ENCODE measurements around the gene SPPL3.

Gene SPPL3

GRCh38 chr12:120874547-120875245 is 29.5 kb downstream of the SPPL3 start:
- TF ChIP-seq TCF4 (CRISPR knock-in tag; IDR thresholded peaks at IDR 0.05; ENCODE audit: borderline replicate concordance): no peak
- TF ChIP-seq, protein P1, sequence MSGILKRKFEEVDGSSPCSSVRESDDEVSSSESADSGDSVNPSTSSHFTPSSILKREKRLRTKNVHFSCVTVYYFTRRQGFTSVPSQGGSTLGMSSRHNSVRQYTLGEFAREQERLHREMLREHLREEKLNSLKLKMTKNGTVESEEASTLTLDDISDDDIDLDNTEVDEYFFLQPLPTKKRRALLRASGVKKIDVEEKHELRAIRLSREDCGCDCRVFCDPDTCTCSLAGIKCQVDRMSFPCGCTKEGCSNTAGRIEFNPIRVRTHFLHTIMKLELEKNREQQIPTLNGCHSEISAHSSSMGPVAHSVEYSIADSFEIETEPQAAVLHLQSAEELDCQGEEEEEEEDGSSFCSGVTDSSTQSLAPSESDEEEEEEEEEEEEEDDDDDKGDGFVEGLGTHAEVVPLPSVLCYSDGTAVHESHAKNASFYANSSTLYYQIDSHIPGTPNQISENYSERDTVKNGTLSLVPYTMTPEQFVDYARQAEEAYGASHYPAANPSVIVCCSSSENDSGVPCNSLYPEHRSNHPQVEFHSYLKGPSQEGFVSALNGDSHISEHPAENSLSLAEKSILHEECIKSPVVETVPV (CRISPR knock-in tag; IDR thresholded peaks at IDR 0.05): no peak
- no peak for TF ChIP-seq RARB (CRISPR knock-in tag; IDR thresholded peaks at IDR 0.05)
- no peak for ATAC-seq

GRCh38 chr12:120873226-120873625 is 30.9 kb downstream of the SPPL3 start:
- no peak for ATAC-seq
- TF ChIP-seq ZC3H10 (CRISPR knock-in tag; IDR thresholded peaks at IDR 0.05): no peak
- no peak for TF ChIP-seq CSDC2 (CRISPR knock-in tag; IDR thresholded peaks at IDR 0.05)
- no peak for TF ChIP-seq OSR1 (CRISPR knock-in tag; IDR thresholded peaks at IDR 0.05)
- TF ChIP-seq ESRRG (CRISPR knock-in tag; IDR thresholded peaks at IDR 0.05): no peak
- no peak for TF ChIP-seq ZNF8 (CRISPR knock-in tag; IDR thresholded peaks at IDR 0.05)
- TF ChIP-seq ARNTL (CRISPR knock-in tag; IDR thresholded peaks at IDR 0.05; ENCODE audit: borderline replicate concordance, low read depth): no peak
- TF ChIP-seq ZFP30 (CRISPR knock-in tag; IDR thresholded peaks at IDR 0.05): no peak
- TF ChIP-seq, protein P2, sequence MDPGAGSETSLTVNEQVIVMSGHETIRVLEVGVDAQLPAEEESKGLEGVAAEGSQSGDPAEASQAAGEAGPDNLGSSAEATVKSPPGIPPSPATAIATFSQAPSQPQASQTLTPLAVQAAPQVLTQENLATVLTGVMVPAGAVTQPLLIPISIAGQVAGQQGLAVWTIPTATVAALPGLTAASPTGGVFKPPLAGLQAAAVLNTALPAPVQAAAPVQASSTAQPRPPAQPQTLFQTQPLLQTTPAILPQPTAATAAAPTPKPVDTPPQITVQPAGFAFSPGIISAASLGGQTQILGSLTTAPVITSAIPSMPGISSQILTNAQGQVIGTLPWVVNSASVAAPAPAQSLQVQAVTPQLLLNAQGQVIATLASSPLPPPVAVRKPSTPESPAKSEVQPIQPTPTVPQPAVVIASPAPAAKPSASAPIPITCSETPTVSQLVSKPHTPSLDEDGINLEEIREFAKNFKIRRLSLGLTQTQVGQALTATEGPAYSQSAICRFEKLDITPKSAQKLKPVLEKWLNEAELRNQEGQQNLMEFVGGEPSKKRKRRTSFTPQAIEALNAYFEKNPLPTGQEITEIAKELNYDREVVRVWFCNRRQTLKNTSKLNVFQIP (CRISPR knock-in tag; IDR thresholded peaks at IDR 0.05; ENCODE audit: borderline replicate concordance, low read depth): no peak
- TF ChIP-seq PPARA (CRISPR knock-in tag; IDR thresholded peaks at IDR 0.05; ENCODE audit: borderline replicate concordance): no peak
- TF ChIP-seq RARB (CRISPR knock-in tag; IDR thresholded peaks at IDR 0.05): no peak
- TF ChIP-seq TCF4 (CRISPR knock-in tag; IDR thresholded peaks at IDR 0.05; ENCODE audit: borderline replicate concordance): no peak
- TF ChIP-seq SNAI2 (CRISPR knock-in tag; IDR thresholded peaks at IDR 0.05): no peak
- TF ChIP-seq ZFP3 (CRISPR knock-in tag; IDR thresholded peaks at IDR 0.05): no peak

GRCh38 chr12:120872487-120872886 is 31.7 kb downstream of the SPPL3 start:
- no peak for ATAC-seq
- TF ChIP-seq, protein P3, sequence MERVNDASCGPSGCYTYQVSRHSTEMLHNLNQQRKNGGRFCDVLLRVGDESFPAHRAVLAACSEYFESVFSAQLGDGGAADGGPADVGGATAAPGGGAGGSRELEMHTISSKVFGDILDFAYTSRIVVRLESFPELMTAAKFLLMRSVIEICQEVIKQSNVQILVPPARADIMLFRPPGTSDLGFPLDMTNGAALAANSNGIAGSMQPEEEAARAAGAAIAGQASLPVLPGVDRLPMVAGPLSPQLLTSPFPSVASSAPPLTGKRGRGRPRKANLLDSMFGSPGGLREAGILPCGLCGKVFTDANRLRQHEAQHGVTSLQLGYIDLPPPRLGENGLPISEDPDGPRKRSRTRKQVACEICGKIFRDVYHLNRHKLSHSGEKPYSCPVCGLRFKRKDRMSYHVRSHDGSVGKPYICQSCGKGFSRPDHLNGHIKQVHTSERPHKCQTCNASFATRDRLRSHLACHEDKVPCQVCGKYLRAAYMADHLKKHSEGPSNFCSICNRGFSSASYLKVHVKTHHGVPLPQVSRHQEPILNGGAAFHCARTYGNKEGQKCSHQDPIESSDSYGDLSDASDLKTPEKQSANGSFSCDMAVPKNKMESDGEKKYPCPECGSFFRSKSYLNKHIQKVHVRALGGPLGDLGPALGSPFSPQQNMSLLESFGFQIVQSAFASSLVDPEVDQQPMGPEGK (CRISPR knock-in tag; IDR thresholded peaks at IDR 0.05; ENCODE audit: borderline replicate concordance): no peak
- TF ChIP-seq OSR1 (CRISPR knock-in tag; IDR thresholded peaks at IDR 0.05) (no peak), TOX (CRISPR knock-in tag; IDR thresholded peaks at IDR 0.05; ENCODE audit: borderline replicate concordance) (no peak), RARB (CRISPR knock-in tag; IDR thresholded peaks at IDR 0.05) (no peak)
- TF ChIP-seq, protein P1 (CRISPR knock-in tag; IDR thresholded peaks at IDR 0.05): no peak

DNA sequence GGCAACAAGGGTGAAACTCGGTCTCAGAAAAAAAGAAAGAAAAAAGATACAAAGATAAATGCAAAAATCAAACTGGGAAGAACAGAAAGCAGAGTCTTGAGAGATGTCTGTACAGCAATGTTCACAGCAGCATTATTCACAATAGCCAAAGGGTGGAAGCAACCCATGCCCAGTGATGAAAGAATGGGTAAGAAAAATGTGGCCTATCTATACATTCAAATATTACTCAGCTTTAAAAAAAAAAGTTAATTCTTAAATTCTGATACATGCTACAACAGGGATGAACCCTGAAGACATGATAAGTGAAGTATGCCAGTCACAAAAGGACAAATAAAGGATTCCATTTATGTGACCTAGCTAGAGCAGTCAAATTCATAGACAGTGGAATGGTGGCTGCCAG is 33.7 kb downstream of the SPPL3 start:
- TF ChIP-seq PPARA (CRISPR knock-in tag; IDR thresholded peaks at IDR 0.05; ENCODE audit: borderline replicate concordance) (no peak), TOX (CRISPR knock-in tag; IDR thresholded peaks at IDR 0.05; ENCODE audit: borderline replicate concordance) (no peak)
- no peak for ATAC-seq

DNA sequence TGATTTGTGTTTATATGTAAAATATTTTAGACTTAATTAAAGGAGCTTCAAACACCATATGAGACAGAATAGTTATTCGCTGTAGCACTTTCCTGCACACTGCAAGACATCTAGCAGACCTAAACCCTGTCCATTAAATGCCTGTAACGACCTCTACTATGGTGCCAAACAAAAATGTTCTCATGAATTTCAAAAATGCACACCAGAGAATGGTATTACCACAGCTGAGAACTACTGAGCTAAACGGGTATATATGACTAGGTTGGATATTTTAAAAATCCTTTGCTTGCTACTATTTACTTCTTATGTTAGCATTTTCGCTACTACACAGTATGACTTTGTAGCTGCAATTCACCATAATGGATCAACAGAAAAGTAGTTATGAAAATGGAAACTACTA is 34.8 kb downstream of the SPPL3 start:
- no peak for ATAC-seq
- TF ChIP-seq PPARA (CRISPR knock-in tag; IDR thresholded peaks at IDR 0.05; ENCODE audit: borderline replicate concordance) (no peak), ZNF8 (CRISPR knock-in tag; IDR thresholded peaks at IDR 0.05) (no peak), TSHZ2 (CRISPR knock-in tag; IDR thresholded peaks at IDR 0.05) (no peak), ESRRG (CRISPR knock-in tag; IDR thresholded peaks at IDR 0.05) (no peak), RARB (CRISPR knock-in tag; IDR thresholded peaks at IDR 0.05) (no peak), CSDC2 (CRISPR knock-in tag; IDR thresholded peaks at IDR 0.05) (no peak), OSR1 (CRISPR knock-in tag; IDR thresholded peaks at IDR 0.05) (no peak), TCF4 (CRISPR knock-in tag; IDR thresholded peaks at IDR 0.05; ENCODE audit: borderline replicate concordance) (no peak), SNAI2 (CRISPR knock-in tag; IDR thresholded peaks at IDR 0.05) (no peak), ZNF565 (CRISPR knock-in tag; conservative IDR thresholded peaks at IDR 0.05; ENCODE audit: low read depth) (no peak), GLIS3 (CRISPR knock-in tag; IDR thresholded peaks at IDR 0.05) (no peak), ZFP3 (CRISPR knock-in tag; IDR thresholded peaks at IDR 0.05) (no peak)
- TF ChIP-seq, protein P1 (CRISPR knock-in tag; IDR thresholded peaks at IDR 0.05): no peak
- TF ChIP-seq, protein P3 (CRISPR knock-in tag; IDR thresholded peaks at IDR 0.05; ENCODE audit: borderline replicate concordance): no peak

Data from SK-N-SH treated with all-trans-retinoic acid at 6 μM for 48 hours (cell line).